ENCODE data around the gene PRM2.

DNA sequence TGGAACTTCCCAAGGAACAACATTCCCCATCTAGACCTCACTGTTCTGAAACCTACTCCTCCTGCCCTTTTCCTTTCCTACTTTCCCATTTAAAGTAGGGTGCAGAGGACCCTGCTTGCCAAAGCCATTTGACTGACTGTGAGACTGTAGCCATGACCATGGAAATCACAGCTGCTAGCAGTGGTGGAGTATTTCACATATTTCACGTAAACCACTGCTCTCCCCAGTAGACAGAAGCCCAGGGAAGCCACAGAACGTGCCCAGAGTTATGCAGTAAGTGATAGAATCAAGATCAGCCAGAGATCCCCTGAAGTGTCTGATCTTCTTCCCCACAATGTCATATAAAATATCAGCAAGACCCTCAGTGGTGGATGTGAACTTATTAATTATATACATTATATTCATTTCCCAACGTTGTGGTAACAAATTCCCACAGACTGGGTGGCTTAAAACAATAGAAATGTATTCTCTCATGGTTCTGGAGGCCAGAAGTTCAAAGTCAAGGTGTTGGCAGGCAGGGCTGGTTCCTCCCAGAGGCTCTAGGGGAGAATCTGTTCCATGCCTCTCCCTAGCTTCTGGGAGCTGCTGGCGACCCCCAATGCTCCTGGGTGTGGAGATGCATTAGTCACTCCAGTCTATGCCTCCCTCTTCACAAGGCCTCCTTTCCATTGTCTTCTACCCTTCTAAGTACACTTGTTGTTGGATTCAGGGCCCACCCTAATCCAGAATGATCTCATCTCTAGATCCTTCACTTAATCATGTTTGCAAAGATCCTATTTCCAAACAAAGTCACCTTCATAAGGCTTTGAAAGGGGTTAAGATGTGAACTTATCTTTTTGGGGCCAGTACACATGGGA is 25.6 kb upstream of the PRM2 start:
- TF ChIP-seq, protein P1, sequence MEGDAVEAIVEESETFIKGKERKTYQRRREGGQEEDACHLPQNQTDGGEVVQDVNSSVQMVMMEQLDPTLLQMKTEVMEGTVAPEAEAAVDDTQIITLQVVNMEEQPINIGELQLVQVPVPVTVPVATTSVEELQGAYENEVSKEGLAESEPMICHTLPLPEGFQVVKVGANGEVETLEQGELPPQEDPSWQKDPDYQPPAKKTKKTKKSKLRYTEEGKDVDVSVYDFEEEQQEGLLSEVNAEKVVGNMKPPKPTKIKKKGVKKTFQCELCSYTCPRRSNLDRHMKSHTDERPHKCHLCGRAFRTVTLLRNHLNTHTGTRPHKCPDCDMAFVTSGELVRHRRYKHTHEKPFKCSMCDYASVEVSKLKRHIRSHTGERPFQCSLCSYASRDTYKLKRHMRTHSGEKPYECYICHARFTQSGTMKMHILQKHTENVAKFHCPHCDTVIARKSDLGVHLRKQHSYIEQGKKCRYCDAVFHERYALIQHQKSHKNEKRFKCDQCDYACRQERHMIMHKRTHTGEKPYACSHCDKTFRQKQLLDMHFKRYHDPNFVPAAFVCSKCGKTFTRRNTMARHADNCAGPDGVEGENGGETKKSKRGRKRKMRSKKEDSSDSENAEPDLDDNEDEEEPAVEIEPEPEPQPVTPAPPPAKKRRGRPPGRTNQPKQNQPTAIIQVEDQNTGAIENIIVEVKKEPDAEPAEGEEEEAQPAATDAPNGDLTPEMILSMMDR (IDR thresholded peaks at IDR 0.05) = no peak
- TF ChIP-seq POLR2A (IDR thresholded peaks at IDR 0.05) (no peak), POLR2AphosphoS5 (IDR thresholded peaks at IDR 0.05; ENCODE audit: insufficient read depth in 1 of 2, low read depth in 1 of 2) (no peak)
